Stimulated activated CD4-positive, alpha-beta T cell treated with anti-CD3 and anti-CD28 coated beads, Interleukin-12 subunit alpha, Interleukin-12 subunit beta, amount 100 ng/mL, for 48 hours (primary cell): ENCODE measurements around the gene MAN2B2.
"Not testable (repeated sequence)": the region's sequence is repeated elsewhere in the genome, so short reads cannot be mapped to it uniquely, and the experiment has no call there.

ENCODE experiments used
- DNase-seq, 3 donors: peaks; one replicate each; pipeline ENCODE4 v3.0.0-alpha.2; 2020; ENCODE audit warnings: low read depth in 2 of 3, low spot score in 1 of 3

Gene MAN2B2

GRCh38 chr4:6665320-6665654, 90.3 kb downstream of the MAN2B2 start:
- no peak for DNase-seq

GRCh38 chr4:6668391-6668790, 93.4 kb downstream of the MAN2B2 start:
- no peak for DNase-seq

GRCh38 chr4:6671648-6672047, 96.7 kb downstream of the MAN2B2 start:
- no peak for DNase-seq

DNA sequence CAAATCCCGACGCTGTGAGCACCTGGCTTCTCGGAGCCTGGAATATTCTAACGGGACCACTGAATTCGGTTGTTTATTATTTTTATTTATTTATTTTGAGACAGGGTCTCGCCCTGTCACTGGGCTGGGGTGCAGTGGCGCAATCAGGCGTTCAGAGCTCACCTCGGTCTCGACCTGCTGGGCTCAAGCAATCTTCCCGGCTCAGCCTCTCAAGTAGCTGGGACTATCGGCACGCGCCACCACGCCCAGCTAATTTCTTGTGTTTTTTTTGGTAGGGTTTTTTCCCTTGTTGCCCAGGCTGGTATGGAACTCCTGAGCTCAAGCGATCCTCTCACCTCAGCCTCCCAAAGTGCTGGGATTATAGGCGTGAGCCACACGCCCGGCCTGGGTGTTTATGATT, 97.1 kb downstream of the MAN2B2 start:
- DNase-seq = no peak

DNA sequence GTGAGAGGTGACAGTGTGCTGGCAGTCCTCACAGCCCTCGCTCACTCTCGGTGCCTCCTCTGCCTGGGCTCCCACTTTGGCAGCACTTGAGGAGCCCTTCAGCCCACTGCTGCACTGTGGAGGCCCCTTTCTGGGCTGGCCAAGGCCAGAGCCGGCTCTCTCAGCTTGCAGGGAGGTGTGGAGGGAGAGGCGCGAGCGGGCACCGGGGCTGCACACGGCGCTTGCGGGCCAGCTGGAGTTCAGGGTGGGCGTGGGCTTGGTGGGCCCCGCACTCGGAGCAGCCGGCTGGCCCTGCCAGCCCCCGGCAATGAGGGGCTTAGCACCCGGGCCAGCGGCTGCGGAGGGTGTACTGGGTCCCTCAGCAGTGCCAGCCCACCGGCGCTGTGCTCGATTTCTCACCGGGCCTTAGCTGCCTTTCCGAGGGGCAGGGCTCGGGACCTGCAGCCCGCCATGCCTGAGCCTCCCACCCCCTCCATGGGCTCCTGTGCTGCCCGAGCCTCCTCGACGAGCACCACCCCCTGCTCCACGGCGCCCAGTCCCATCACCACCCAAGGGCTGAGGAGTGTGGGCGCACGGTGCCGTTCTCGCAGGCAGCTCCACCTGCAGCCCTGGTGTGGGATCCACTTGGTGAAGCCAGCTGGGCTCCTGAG, 97.7 kb downstream of the MAN2B2 start:
- DNase-seq = not testable (repeated sequence)
